ENCODE data around the gene EHMT2.

The EHMT2 gene

DNA sequence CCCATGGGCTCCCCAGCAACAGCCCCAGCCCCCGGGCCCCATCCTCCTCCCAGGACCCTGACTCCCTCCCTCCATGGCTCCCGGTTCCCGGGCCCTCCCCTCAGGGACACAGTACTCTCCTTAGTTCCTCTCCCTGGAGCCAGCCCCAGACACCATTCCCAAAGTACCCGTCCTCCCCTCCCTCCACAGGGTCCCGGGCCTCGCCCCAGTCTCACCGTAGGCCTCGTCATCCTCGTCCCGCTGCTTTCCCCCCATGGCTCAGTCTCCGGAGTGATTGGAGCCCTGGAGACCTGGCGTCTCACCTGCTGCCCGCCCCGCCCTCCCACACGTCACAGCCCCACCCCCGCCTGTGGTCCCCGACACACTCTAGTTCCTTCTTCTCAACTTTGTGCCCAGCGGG is 18.8 kb downstream of the EHMT2 start, which contains the start of gene SLC44A4:
Gene SLC44A4 (minus strand): TSS at position 272 of the 400 bp plus-strand sequence. CDS start 17 bp downstream, at position 255.
- no peaks in the 10 kb centered on the region for H3K9me3 ChIP-seq (ENCODE audit: control insufficient read depth, low read length)
- no peak within 1 kb of the TSS for H3K27ac ChIP-seq (ENCODE audit: low read length, poor library complexity, severe bottlenecking)
- H3K4me2 ChIP-seq (ENCODE audit: low read length, poor library complexity, severe bottlenecking) = no peak within 1 kb of the TSS
- peaks cover 9% of the 10 kb centered on the region for H3K4me1 ChIP-seq (ENCODE audit: control insufficient read depth, insufficient read depth, low read depth, low read length)
- no peak within 1 kb of the TSS for H3K18ac ChIP-seq (ENCODE audit: low read depth in 1 of 2, low read length in 2 of 2)
- no peaks in the 10 kb centered on the region for H3K27me3 ChIP-seq (ENCODE audit: control insufficient read depth in 1 of 2, insufficient read depth in 1 of 2, low read length in 2 of 2)
- H2AFZ ChIP-seq (ENCODE audit: low read depth, low read length) = peak within 1 kb of the TSS; percentile 8
- H2AK5ac ChIP-seq (ENCODE audit: low read length, severe bottlenecking) = no peak within 1 kb of the TSS
- no peak within 1 kb of the TSS for H2BK5ac ChIP-seq (ENCODE audit: low read depth, low read length, poor library complexity, severe bottlenecking)
- no peak within 1 kb of the TSS for H3K14ac ChIP-seq (ENCODE audit: low read length in 2 of 2)
- peaks cover 42 to 45% of the 10 kb centered on the region in 2 experiments for H3K36me3 ChIP-seq (ENCODE audit: control insufficient read depth in 1 of 2, insufficient read depth in 2 of 2, low read depth in 1 of 2, low read length in 2 of 2)
- no peak within 1 kb of the TSS for H2BK12ac ChIP-seq (ENCODE audit: low read length in 2 of 2)
- WGBS = 60% methylated on average over 18 of the region's 18 CpGs
- H3K4me3 ChIP-seq (ENCODE audit: insufficient read depth in 1 of 2, low read depth in 1 of 2, low read length in 2 of 2) = no peak within 1 kb of the TSS
- H2BK15ac ChIP-seq (ENCODE audit: low read depth, poor library complexity, severe bottlenecking) = peak within 1 kb of the TSS; percentile 8
- H2BK120ac ChIP-seq (ENCODE audit: low read depth, low read length) = no peak within 1 kb of the TSS
- no peak for DNase-seq
- H3K9ac ChIP-seq (ENCODE audit: low read length) = no peak within 1 kb of the TSS
- H3K23ac ChIP-seq (ENCODE audit: low read length in 2 of 2) = no peak within 1 kb of the TSS
- H4K8ac ChIP-seq (ENCODE audit: low read length) = peak within 1 kb of the TSS; percentile 30
- no peaks in the 10 kb centered on the region for H3K79me1 ChIP-seq (replicated peaks; ENCODE audit: low read length, poor library complexity, severe bottlenecking)
- no peak within 1 kb of the TSS for H4K91ac ChIP-seq (ENCODE audit: low read length)
- no peak within 1 kb of the TSS for H3K4ac ChIP-seq (ENCODE audit: low read depth in 1 of 2, low read length in 2 of 2)

DNA sequence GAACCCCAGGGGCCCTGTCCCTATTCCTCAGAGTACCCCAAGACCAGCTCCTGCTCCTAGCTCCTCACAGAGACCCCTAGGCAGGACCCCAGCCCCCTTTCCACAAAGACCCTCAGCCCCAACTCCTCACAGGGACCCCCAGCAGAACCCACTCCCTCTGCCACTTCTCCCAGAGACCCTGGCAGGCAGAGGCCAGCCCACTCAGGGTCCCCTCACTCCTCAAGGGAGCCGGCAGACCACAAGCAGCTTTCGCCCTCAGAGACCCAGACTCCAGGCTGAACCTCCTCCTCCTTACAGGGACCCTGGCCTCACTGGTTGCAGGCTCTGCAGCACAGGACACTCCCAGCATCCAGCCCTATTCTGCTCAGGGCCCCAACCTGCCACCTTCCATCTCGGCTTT is 19.3 kb downstream of the EHMT2 start:
- WGBS = 91% methylated on average over 3 of the region's 3 CpGs
- H3K4me2 ChIP-seq (ENCODE audit: low read length, poor library complexity, severe bottlenecking) = no peak overlapping the region
- H3K9me3 ChIP-seq (ENCODE audit: control insufficient read depth, low read length) = no peaks in the 10 kb centered on the region
- no peak overlapping the region for H3K23ac ChIP-seq (ENCODE audit: low read length in 2 of 2)
- H3K14ac ChIP-seq (ENCODE audit: low read length in 2 of 2) = no peak overlapping the region
- H2BK120ac ChIP-seq (ENCODE audit: low read depth, low read length) = no peak overlapping the region
- H3K27ac ChIP-seq (ENCODE audit: low read length, poor library complexity, severe bottlenecking) = no peak overlapping the region
- no peak overlapping the region for H4K8ac ChIP-seq (ENCODE audit: low read length)
- H3K79me1 ChIP-seq (replicated peaks; ENCODE audit: low read length, poor library complexity, severe bottlenecking) = no peaks in the 10 kb centered on the region
- H3K27me3 ChIP-seq (ENCODE audit: control insufficient read depth in 1 of 2, insufficient read depth in 1 of 2, low read length in 2 of 2) = no peaks in the 10 kb centered on the region
- no peak overlapping the region for H3K9ac ChIP-seq (ENCODE audit: low read length)
- H2BK12ac ChIP-seq (ENCODE audit: low read length in 2 of 2) = no peak overlapping the region
- no peak for DNase-seq
- no peak overlapping the region for H2BK5ac ChIP-seq (ENCODE audit: low read depth, low read length, poor library complexity, severe bottlenecking)
- no peak overlapping the region for H3K4ac ChIP-seq (ENCODE audit: low read depth in 1 of 2, low read length in 2 of 2)
- H2AK5ac ChIP-seq (ENCODE audit: low read length, severe bottlenecking) = no peak overlapping the region
- H3K4me1 ChIP-seq (ENCODE audit: control insufficient read depth, insufficient read depth, low read depth, low read length) = peaks cover 9% of the 10 kb centered on the region
- H3K4me3 ChIP-seq (ENCODE audit: insufficient read depth in 1 of 2, low read depth in 1 of 2, low read length in 2 of 2) = no peak overlapping the region
- H3K18ac ChIP-seq (ENCODE audit: low read depth in 1 of 2, low read length in 2 of 2) = no peak overlapping the region
- H3K36me3 ChIP-seq (ENCODE audit: control insufficient read depth in 1 of 2, insufficient read depth in 2 of 2, low read depth in 1 of 2, low read length in 2 of 2) = peaks cover 36 to 40% of the 10 kb centered on the region in 2 experiments
- peak overlapping the region; percentile 8 for H2AFZ ChIP-seq (ENCODE audit: low read depth, low read length)
- H4K91ac ChIP-seq (ENCODE audit: low read length) = no peak overlapping the region
- no peak overlapping the region for H2BK15ac ChIP-seq (ENCODE audit: low read depth, poor library complexity, severe bottlenecking)

GRCh38 chr6:31877651-31878161 is 19.8 kb downstream of the EHMT2 start:
- no peak overlapping the region for H4K8ac ChIP-seq (ENCODE audit: low read length)
- H3K18ac ChIP-seq (ENCODE audit: low read depth in 1 of 2, low read length in 2 of 2) = no peak overlapping the region
- no peak overlapping the region for H2BK12ac ChIP-seq (ENCODE audit: low read length in 2 of 2)
- peak overlapping the region in 1 of 2 experiments; percentile 86 for H3K23ac ChIP-seq (ENCODE audit: low read length in 2 of 2)
- no peaks in the 10 kb centered on the region for H3K79me1 ChIP-seq (replicated peaks; ENCODE audit: low read length, poor library complexity, severe bottlenecking)
- H2BK120ac ChIP-seq (ENCODE audit: low read depth, low read length) = no peak overlapping the region
- WGBS = 89% methylated on average over 10 of the region's 10 CpGs
- no peak overlapping the region for H3K27ac ChIP-seq (ENCODE audit: low read length, poor library complexity, severe bottlenecking)
- no peak overlapping the region for H2AFZ ChIP-seq (ENCODE audit: low read depth, low read length)
- no peak overlapping the region for H3K9ac ChIP-seq (ENCODE audit: low read length)
- H2BK15ac ChIP-seq (ENCODE audit: low read depth, poor library complexity, severe bottlenecking) = no peak overlapping the region
- peaks cover 31 to 35% of the 10 kb centered on the region in 2 experiments for H3K36me3 ChIP-seq (ENCODE audit: control insufficient read depth in 1 of 2, insufficient read depth in 2 of 2, low read depth in 1 of 2, low read length in 2 of 2)
- H3K4ac ChIP-seq (ENCODE audit: low read depth in 1 of 2, low read length in 2 of 2) = no peak overlapping the region
- H3K14ac ChIP-seq (ENCODE audit: low read length in 2 of 2) = no peak overlapping the region
- no peak for DNase-seq
- H2AK5ac ChIP-seq (ENCODE audit: low read length, severe bottlenecking) = no peak overlapping the region
- no peak overlapping the region for H4K91ac ChIP-seq (ENCODE audit: low read length)
- no peaks in the 10 kb centered on the region for H3K9me3 ChIP-seq (ENCODE audit: control insufficient read depth, low read length)
- H3K27me3 ChIP-seq (ENCODE audit: control insufficient read depth in 1 of 2, insufficient read depth in 1 of 2, low read length in 2 of 2) = no peaks in the 10 kb centered on the region
- no peak overlapping the region for H3K4me2 ChIP-seq (ENCODE audit: low read length, poor library complexity, severe bottlenecking)
- no peak overlapping the region for H3K4me3 ChIP-seq (ENCODE audit: insufficient read depth in 1 of 2, low read depth in 1 of 2, low read length in 2 of 2)
- peaks cover 6% of the 10 kb centered on the region for H3K4me1 ChIP-seq (ENCODE audit: control insufficient read depth, insufficient read depth, low read depth, low read length)
- H2BK5ac ChIP-seq (ENCODE audit: low read depth, low read length, poor library complexity, severe bottlenecking) = no peak overlapping the region

DNA sequence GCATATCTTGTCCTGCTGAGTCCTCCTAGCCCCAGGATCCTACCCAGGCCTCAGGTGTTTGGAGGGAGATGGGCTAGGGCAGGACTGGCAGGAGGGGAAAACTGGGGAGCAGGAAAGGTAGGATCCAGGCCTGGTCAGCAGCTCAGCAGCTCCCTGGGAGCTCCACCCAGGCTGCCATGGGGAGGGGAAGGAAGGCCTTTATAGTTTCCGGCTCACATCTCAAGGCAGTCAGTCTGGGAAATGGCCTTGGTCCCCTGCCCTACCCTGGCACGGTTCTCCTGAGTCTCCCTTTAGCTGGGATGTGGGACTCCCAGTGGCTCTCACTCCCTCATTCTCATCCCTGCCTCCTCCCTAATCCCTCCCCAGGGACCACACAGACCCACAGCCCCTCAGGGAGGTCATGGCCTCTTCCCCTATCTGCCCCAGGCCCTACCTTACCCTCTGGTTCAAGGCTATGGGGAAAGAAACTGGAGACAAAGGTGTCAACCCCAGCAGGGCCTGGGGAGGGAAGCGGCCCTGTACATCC is 20.3 kb downstream of the EHMT2 start:
- H4K8ac ChIP-seq (ENCODE audit: low read length) = no peak overlapping the region
- H3K4me3 ChIP-seq (ENCODE audit: insufficient read depth in 1 of 2, low read depth in 1 of 2, low read length in 2 of 2) = no peak overlapping the region
- H3K4me2 ChIP-seq (ENCODE audit: low read length, poor library complexity, severe bottlenecking) = no peak overlapping the region
- H2AFZ ChIP-seq (ENCODE audit: low read depth, low read length) = no peak overlapping the region
- no peak overlapping the region for H4K91ac ChIP-seq (ENCODE audit: low read length)
- DNase-seq = no peak
- peak overlapping the region in 1 of 2 experiments; percentile 86 for H3K23ac ChIP-seq (ENCODE audit: low read length in 2 of 2)
- peaks cover 26 to 30% of the 10 kb centered on the region in 2 experiments for H3K36me3 ChIP-seq (ENCODE audit: control insufficient read depth in 1 of 2, insufficient read depth in 2 of 2, low read depth in 1 of 2, low read length in 2 of 2)
- no peak overlapping the region for H3K4ac ChIP-seq (ENCODE audit: low read depth in 1 of 2, low read length in 2 of 2)
- H3K27me3 ChIP-seq (ENCODE audit: control insufficient read depth in 1 of 2, insufficient read depth in 1 of 2, low read length in 2 of 2) = no peaks in the 10 kb centered on the region
- 91% methylated on average over 3 of the region's 3 CpGs for WGBS
- no peak overlapping the region for H2BK5ac ChIP-seq (ENCODE audit: low read depth, low read length, poor library complexity, severe bottlenecking)
- H3K4me1 ChIP-seq (ENCODE audit: control insufficient read depth, insufficient read depth, low read depth, low read length) = peaks cover under 1% of the 10 kb centered on the region
- no peak overlapping the region for H2BK15ac ChIP-seq (ENCODE audit: low read depth, poor library complexity, severe bottlenecking)
- H2AK5ac ChIP-seq (ENCODE audit: low read length, severe bottlenecking) = no peak overlapping the region
- H3K27ac ChIP-seq (ENCODE audit: low read length, poor library complexity, severe bottlenecking) = no peak overlapping the region
- H3K14ac ChIP-seq (ENCODE audit: low read length in 2 of 2) = no peak overlapping the region
- no peaks in the 10 kb centered on the region for H3K9me3 ChIP-seq (ENCODE audit: control insufficient read depth, low read length)
- no peak overlapping the region for H3K9ac ChIP-seq (ENCODE audit: low read length)
- no peaks in the 10 kb centered on the region for H3K79me1 ChIP-seq (replicated peaks; ENCODE audit: low read length, poor library complexity, severe bottlenecking)
- no peak overlapping the region for H3K18ac ChIP-seq (ENCODE audit: low read depth in 1 of 2, low read length in 2 of 2)
- no peak overlapping the region for H2BK120ac ChIP-seq (ENCODE audit: low read depth, low read length)
- no peak overlapping the region for H2BK12ac ChIP-seq (ENCODE audit: low read length in 2 of 2)

Data from mesenchymal stem cell (in vitro differentiated cells and primary cell).